Stimulated activated memory B cell treated with anti-CD40 and anti-IgM and Interleukin-4, amounts not matched to agents 10 μg/mL and 1 μg/mL and 100 μg/mL, for 72 hours (primary cell): Measurements from ENCODE around the gene TCEAL9.
"Not testable (repeated sequence)": the region's sequence is repeated elsewhere in the genome, so short reads cannot be mapped to it uniquely, and the experiment has no call there.

ENCODE experiments used
- ATAC-seq: fragments of 150-1000 bp; cut with Tn5 transposase; 2 replicates; pipeline ENCODE4 v1.10.0; 2021
- H3K27ac Mint-ChIP-seq: one replicate; pipeline ENCODE4 v1.8.0; 2022; ENCODE audit warnings: mild to moderate bottlenecking, mixed read lengths
- H3K27me3 Mint-ChIP-seq: one replicate; pipeline ENCODE4 v1.8.0; 2022; ENCODE audit warnings: mixed read lengths
- H3K36me3 Mint-ChIP-seq: one replicate; pipeline ENCODE4 v1.8.0; 2022; ENCODE audit warnings: mixed read lengths
- H3K4me1 Mint-ChIP-seq: one replicate; pipeline ENCODE4 v1.8.0; 2022; ENCODE audit warnings: mixed read lengths
- H3K4me3 Mint-ChIP-seq: one replicate; pipeline ENCODE4 v1.8.0; 2022; ENCODE audit warnings: mild to moderate bottlenecking, moderate library complexity, mixed read lengths
- H3K9me3 Mint-ChIP-seq: one replicate; pipeline ENCODE4 v1.8.0; 2022; ENCODE audit warnings: mixed read lengths

TCEAL9 gene

GRCh38 chrX:103356130-103356798, at the start of gene TCEAL9:
TSS of gene TCEAL9 (plus strand) at chrX:103356506. CDS start at chrX:103357685, 1,179 bp downstream.
- Mint-ChIP-seq H3K4me1 (peaks cover 18% of the 10 kb centered on the region), H3K9me3 (no peaks in the 10 kb centered on the region), H3K36me3 (no peaks in the 10 kb centered on the region), H3K27me3 (peaks cover 11% of the 10 kb centered on the region), H3K4me3 (peak within 1 kb of the TSS; percentile 80), H3K27ac (no peak within 1 kb of the TSS)
- no peak for ATAC-seq

- no peaks in the 10 kb centered on the region for H3K36me3 Mint-ChIP-seq
- H3K4me1 Mint-ChIP-seq: peaks cover 11% of the 10 kb centered on the region
- no peak overlapping the region for H3K27ac Mint-ChIP-seq
- peak; percentile 34 for ATAC-seq
- H3K27me3 Mint-ChIP-seq: no peaks in the 10 kb centered on the region
- H3K9me3 Mint-ChIP-seq: no peaks in the 10 kb centered on the region
- H3K4me3 Mint-ChIP-seq: peak overlapping the region; percentile 83
Measured at GRCh38 chrX:103309860-103310554, 46.3 kb upstream of the TCEAL9 start.

GRCh38 chrX:103310555-103311398, 45.5 kb upstream of the TCEAL9 start, which contains the start of gene BEX2:
TSS of gene BEX2 (minus strand) at chrX:103310990. CDS start at chrX:103309976, 1,014 bp downstream.
- Mint-ChIP-seq H3K4me3 (peak within 1 kb of the TSS; percentile 83), H3K4me1 (peaks cover 11% of the 10 kb centered on the region), H3K36me3 (no peaks in the 10 kb centered on the region), H3K9me3 (no peaks in the 10 kb centered on the region), H3K27ac (peak within 1 kb of the TSS; percentile 42), H3K27me3 (no peaks in the 10 kb centered on the region)
- peak; percentile 99 for ATAC-seq

GRCh38 chrX:103311399-103311780, 44.9 kb upstream of the TCEAL9 start:
- H3K4me1 Mint-ChIP-seq: peaks cover 11% of the 10 kb centered on the region
- H3K36me3 Mint-ChIP-seq: no peaks in the 10 kb centered on the region
- no peak for ATAC-seq
- no peaks in the 10 kb centered on the region for H3K27me3 Mint-ChIP-seq
- peak overlapping the region; percentile 83 for H3K4me3 Mint-ChIP-seq
- H3K9me3 Mint-ChIP-seq: no peaks in the 10 kb centered on the region
- no peak overlapping the region for H3K27ac Mint-ChIP-seq

GRCh38 chrX:103329991-103330390, 26.3 kb upstream of the TCEAL9 start, which contains the start of gene TCEAL7:
TSS of gene TCEAL7 (plus strand) at chrX:103330239. CDS start at chrX:103331404, 1,165 bp downstream.
- H3K4me1 Mint-ChIP-seq: no peaks in the 10 kb centered on the region
- ATAC-seq: no peak
- H3K36me3 Mint-ChIP-seq: no peaks in the 10 kb centered on the region
- H3K9me3 Mint-ChIP-seq: no peaks in the 10 kb centered on the region
- no peak within 1 kb of the TSS for H3K27ac Mint-ChIP-seq
- no peak within 1 kb of the TSS for H3K4me3 Mint-ChIP-seq
- H3K27me3 Mint-ChIP-seq: peaks cover 23% of the 10 kb centered on the region

GRCh38 chrX:103330681-103331288, 25.5 kb upstream of the TCEAL9 start:
- H3K4me3 Mint-ChIP-seq: no peak overlapping the region
- H3K4me1 Mint-ChIP-seq: no peaks in the 10 kb centered on the region
- no peak overlapping the region for H3K27ac Mint-ChIP-seq
- ATAC-seq: no peak
- no peaks in the 10 kb centered on the region for H3K36me3 Mint-ChIP-seq
- H3K27me3 Mint-ChIP-seq: peaks cover 23% of the 10 kb centered on the region
- H3K9me3 Mint-ChIP-seq: no peaks in the 10 kb centered on the region

GRCh38 chrX:103338663-103339062, 17.6 kb upstream of the TCEAL9 start:
- Mint-ChIP-seq H3K27ac (no peak overlapping the region), H3K9me3 (no peaks in the 10 kb centered on the region), H3K27me3 (no peaks in the 10 kb centered on the region), H3K4me1 (no peaks in the 10 kb centered on the region), H3K4me3 (no peak overlapping the region), H3K36me3 (no peaks in the 10 kb centered on the region)
- no peak for ATAC-seq

- Mint-ChIP-seq H3K36me3 (no peaks in the 10 kb centered on the region), H3K27ac (no peak overlapping the region), H3K4me1 (no peaks in the 10 kb centered on the region), H3K4me3 (no peak overlapping the region), H3K27me3 (peaks cover 7% of the 10 kb centered on the region), H3K9me3 (no peaks in the 10 kb centered on the region)
- no peak for ATAC-seq
Measured at GRCh38 chrX:103343105-103343504, 13.2 kb upstream of the TCEAL9 start.

GRCh38 chrX:103344606-103345005, 11.7 kb upstream of the TCEAL9 start:
- ATAC-seq: no peak
- H3K27ac Mint-ChIP-seq: no peak overlapping the region
- H3K36me3 Mint-ChIP-seq: no peaks in the 10 kb centered on the region
- no peaks in the 10 kb centered on the region for H3K9me3 Mint-ChIP-seq
- no peaks in the 10 kb centered on the region for H3K4me1 Mint-ChIP-seq
- H3K27me3 Mint-ChIP-seq: peaks cover 19% of the 10 kb centered on the region
- H3K4me3 Mint-ChIP-seq: no peak overlapping the region

- Mint-ChIP-seq H3K4me3 (no peak overlapping the region), H3K27me3 (peaks cover 19% of the 10 kb centered on the region), H3K9me3 (no peaks in the 10 kb centered on the region), H3K4me1 (no peaks in the 10 kb centered on the region), H3K27ac (no peak overlapping the region), H3K36me3 (no peaks in the 10 kb centered on the region)
- no peak for ATAC-seq
Measured at GRCh38 chrX:103347682-103348397, 8.5 kb upstream of the TCEAL9 start.

GRCh38 chrX:103356858-103357257, 552 bp downstream of the TCEAL9 start:
- H3K4me3 Mint-ChIP-seq: peak overlapping the region; percentile 80
- peaks cover 18% of the 10 kb centered on the region for H3K4me1 Mint-ChIP-seq
- peaks cover 11% of the 10 kb centered on the region for H3K27me3 Mint-ChIP-seq
- no peaks in the 10 kb centered on the region for H3K36me3 Mint-ChIP-seq
- H3K9me3 Mint-ChIP-seq: no peaks in the 10 kb centered on the region
- H3K27ac Mint-ChIP-seq: no peak overlapping the region
- no peak for ATAC-seq

- Mint-ChIP-seq H3K4me1 (peaks cover 18% of the 10 kb centered on the region), H3K27me3 (peaks cover 11% of the 10 kb centered on the region), H3K4me3 (no peak overlapping the region), H3K36me3 (no peaks in the 10 kb centered on the region), H3K9me3 (no peaks in the 10 kb centered on the region), H3K27ac (no peak overlapping the region)
- ATAC-seq: no peak
Measured at GRCh38 chrX:103357871-103358270, 1.6 kb downstream of the TCEAL9 start.

GRCh38 chrX:103359605-103360004, 3.3 kb downstream of the TCEAL9 start:
- not testable (repeated sequence) for H3K4me3 Mint-ChIP-seq, H3K36me3 Mint-ChIP-seq, ATAC-seq, H3K9me3 Mint-ChIP-seq, H3K27ac Mint-ChIP-seq
- Mint-ChIP-seq H3K4me1 (peaks cover 18% of the 10 kb centered on the region), H3K27me3 (peaks cover 11% of the 10 kb centered on the region)

- Mint-ChIP-seq H3K4me3 (no peak overlapping the region), H3K4me1 (peaks cover 18% of the 10 kb centered on the region), H3K27ac (no peak overlapping the region)
Measured at GRCh38 chrX:103360092-103360491, 3.8 kb downstream of the TCEAL9 start.

More at GRCh38 chrX:103360092-103360491, 3.8 kb downstream of the TCEAL9 start:
- Mint-ChIP-seq H3K27me3 (peaks cover 11% of the 10 kb centered on the region), H3K36me3 (no peaks in the 10 kb centered on the region), H3K9me3 (no peaks in the 10 kb centered on the region)
- ATAC-seq: no peak
